Lung (tissue), 12 donors: ENCODE results near the gene PHRF1. TPM values are rescaled to one million over a fixed set of nuclear protein-coding genes. Genes with fewer than 3 reads are reported as not detected.

Experiments used
- ATAC-seq: fragments of 200-7000 bp; cut with Tn5 transposase; one replicate; pipeline ENCODE4 v1.9.1; 2020; ENCODE audit warnings: moderate number of reproducible peaks; ENCODE audit not compliant: insufficient read depth, low FRiP score
- DNase-seq, 3 donors: peaks; one replicate each; pipeline ENCODE4 v3.0.0-alpha.2; 2013 to 2017
- H3K27ac ChIP-seq, 2 donors: one replicate each; pipeline ENCODE4 v1.5.1; 2013; ENCODE audit warnings: mild to moderate bottlenecking in 2 of 2, moderate library complexity in 2 of 2, control low read depth in 1 of 2, inconsistent platforms in 1 of 2, low read depth in 1 of 2, low read length in 1 of 2
- H3K27me3 ChIP-seq, 3 donors: one replicate each; pipeline ENCODE4 v1.5.1; 2013; ENCODE audit warnings: low read length in 2 of 3; ENCODE audit not compliant: control insufficient read depth in 3 of 3, insufficient read depth in 3 of 3
- H3K36me3 ChIP-seq, 4 donors: one replicate each; pipeline ENCODE4 v1.5.1; 2013; ENCODE audit warnings: low read length in 4 of 4, mild to moderate bottlenecking in 1 of 4, moderate library complexity in 1 of 4; ENCODE audit not compliant: control insufficient read depth in 4 of 4, insufficient read depth in 4 of 4
- H3K4me1 ChIP-seq, 5 donors: one replicate each; pipeline ENCODE4 v1.5.1; 2013; ENCODE audit warnings: low read length in 5 of 5, mild to moderate bottlenecking in 2 of 5, moderate library complexity in 1 of 5; ENCODE audit not compliant: control insufficient read depth in 5 of 5, insufficient read depth in 5 of 5
- H3K4me3 ChIP-seq: one replicate; pipeline ENCODE4 v1.5.1; 2013; ENCODE audit warnings: mild to moderate bottlenecking, control low read depth, moderate library complexity
- H3K9ac ChIP-seq, 2 donors: one replicate each; pipeline ENCODE4 v1.5.1; 2013; ENCODE audit warnings: low read length in 2 of 2, control low read depth in 1 of 2; ENCODE audit not compliant: insufficient read depth in 1 of 2
- H3K9me3 ChIP-seq, 4 donors: one replicate each; pipeline ENCODE4 v1.5.1; 2013; ENCODE audit warnings: low read length in 3 of 4, mild to moderate bottlenecking in 1 of 4, moderate library complexity in 1 of 4; ENCODE audit not compliant: control insufficient read depth in 4 of 4, insufficient read depth in 3 of 4
- CTCF ChIP-seq: IDR thresholded peaks from 2 replicates; pipeline ENCODE4 v1.5.1; 2012; ENCODE audit warnings: mild to moderate bottlenecking; ENCODE audit errors: control extremely low read depth, extremely low read depth
- WGBS, 2 donors: extraction: QIAGEN DNeasy Blood & Tissue Kit; methylation state at CpG; one replicate each; pipeline ENCODE4 v1.1.7; 2013; 5-methylcytosine and 5-hydroxymethylcytosine counted together
- polyA plus RNA-seq, 2 donors: library from polyadenylated mRNA; stranded (reverse); fragments of 200-250 nt; gene quantifications; one replicate each; pipeline ENCODE4 v1.2.1, GENCODE V29; 2013
- total RNA-seq, 2 donors: library from RNA; depleted of rRNA in 1 of 2; stranded (reverse); fragments of >200 nt in 1 of 2; gene quantifications; one replicate each; pipeline ENCODE4 v1.2.1, GENCODE V29; 2014 to 2021
- donor health status: control.
- donor health status: control.
- donor health status: Bipolar disorder and iron deficiency.
- donor health status: healthy.
- donor health status: DM: yes; HTN: yes; CAD: no.

Gene PHRF1
- total and polyA plus RNA-seq, 4 donors: 16.3 to 39.3 (median 23.5) TPM

GRCh38 chr11:556662-557256 is 19.5 kb upstream of the PHRF1 start:
- 71 to 74% methylated on average over 22 of the region's 22 CpGs for WGBS, 2 donors
- Histone ChIP-seq H3K4me3 (no peak overlapping the region), H3K36me3 (no peaks in the 10 kb centered on the region), H3K9ac (no peak overlapping the region), H3K9me3 (no peaks in the 10 kb centered on the region), H3K27me3 (peaks cover 0 to 37% (median 12%) of the 10 kb centered on the region in 3 donors), H3K27ac (no peak overlapping the region), H3K4me1 (peaks cover 0 to 10% (median 6%) of the 10 kb centered on the region in 5 donors)
- no peak for DNase-seq
- TF ChIP-seq CTCF: no peak
- no peak for ATAC-seq

GRCh38 chr11:557328-558132 is 18.7 kb upstream of the PHRF1 start:
- Histone ChIP-seq H3K4me3 (no peak overlapping the region), H3K36me3 (peaks cover 0 to 4% (median 0%) of the 10 kb centered on the region in 4 donors), H3K4me1 (peaks cover 0 to 10% (median 6%) of the 10 kb centered on the region in 5 donors), H3K27me3 (peaks cover 0 to 37% (median 12%) of the 10 kb centered on the region in 3 donors), H3K9me3 (no peaks in the 10 kb centered on the region), H3K9ac (no peak overlapping the region), H3K27ac (no peak overlapping the region)
- DNase-seq (no peak), ATAC-seq (no peak)
- WGBS, 2 donors: 87 to 90% methylated on average over 24 of the region's 24 CpGs
- no peak for TF ChIP-seq CTCF

- WGBS, 2 donors: 86 to 89% methylated on average over 20 of the region's 20 CpGs
- H3K4me3 ChIP-seq: no peak overlapping the region
- DNase-seq: no peak
- H3K9ac ChIP-seq: no peak overlapping the region
- H3K9me3 ChIP-seq: no peaks in the 10 kb centered on the region
- H3K27ac ChIP-seq: no peak overlapping the region
- ATAC-seq: no peak
- peaks cover 0 to 8% (median 0%) of the 10 kb centered on the region in 4 donors for H3K36me3 ChIP-seq
- no peak for TF ChIP-seq CTCF
- H3K4me1 ChIP-seq: peaks cover 0 to 13% (median 7%) of the 10 kb centered on the region in 5 donors
- H3K27me3 ChIP-seq: peaks cover 0 to 37% (median 12%) of the 10 kb centered on the region in 3 donors
These were observed 17.8 kb upstream of the PHRF1 start for GRCh38 chr11:558503-558902.
